ENCODE measurements around the gene CTTNBP2NL.
A peak's percentile ranks its signal among the peaks of the same experiment; 100 is the strongest.
"Not testable (repeated sequence)": the region's sequence is repeated elsewhere in the genome, so short reads cannot be mapped to it uniquely, and the experiment has no call there.

Gene CTTNBP2NL

GRCh38 chr1:112386731-112387346 is 9.2 kb upstream of the CTTNBP2NL start:
- DNase-seq (ENCODE audit: low read depth), result no peak

- DNase-seq (ENCODE audit: low read depth), result no peak
Measured at GRCh38 chr1:112387807-112388206, 8.2 kb upstream of the CTTNBP2NL start.

GRCh38 chr1:112388436-112388835 is 7.6 kb upstream of the CTTNBP2NL start:
- DNase-seq (ENCODE audit: low read depth), result no peak

- DNase-seq (ENCODE audit: low read depth), result no peak
Measured at GRCh38 chr1:112389689-112390088, 6.3 kb upstream of the CTTNBP2NL start.

- DNase-seq (ENCODE audit: low read depth), result not testable (repeated sequence)
Measured at GRCh38 chr1:112390335-112390734, 5.7 kb upstream of the CTTNBP2NL start.

- peak; percentile 65 for DNase-seq (ENCODE audit: low read depth)
Measured at GRCh38 chr1:112390775-112391602, 5.0 kb upstream of the CTTNBP2NL start.

- no peak for DNase-seq (ENCODE audit: low read depth)
Measured at GRCh38 chr1:112391603-112391940, 4.4 kb upstream of the CTTNBP2NL start.

- DNase-seq (ENCODE audit: low read depth), result no peak
Measured at GRCh38 chr1:112393631-112393974, 2.4 kb upstream of the CTTNBP2NL start.

GRCh38 chr1:112394743-112395062 is 1.3 kb upstream of the CTTNBP2NL start:
- no peak for DNase-seq (ENCODE audit: low read depth)

- no peak for DNase-seq (ENCODE audit: low read depth)
Measured at GRCh38 chr1:112395256-112395820, 676 bp upstream of the CTTNBP2NL start.

GRCh38 chr1:112396653-112397471 is 848 bp downstream of the CTTNBP2NL start:
- no peak for DNase-seq (ENCODE audit: low read depth)

GRCh38 chr1:112397841-112398240 is 1.8 kb downstream of the CTTNBP2NL start:
- no peak for DNase-seq (ENCODE audit: low read depth)

GRCh38 chr1:112399456-112399855 is 3.4 kb downstream of the CTTNBP2NL start:
- DNase-seq (ENCODE audit: low read depth), result no peak

GRCh38 chr1:112400706-112401105 is 4.7 kb downstream of the CTTNBP2NL start:
- not testable (repeated sequence) for DNase-seq (ENCODE audit: low read depth)

GRCh38 chr1:112402682-112403643 is 6.9 kb downstream of the CTTNBP2NL start:
- DNase-seq (ENCODE audit: low read depth), result no peak

- DNase-seq (ENCODE audit: low read depth), result no peak
Measured at GRCh38 chr1:112406771-112407170, 10.8 kb downstream of the CTTNBP2NL start.

- no peak for DNase-seq (ENCODE audit: low read depth)
Measured at GRCh38 chr1:112409414-112409813, 13.4 kb downstream of the CTTNBP2NL start.

- DNase-seq (ENCODE audit: low read depth), result no peak
Measured at GRCh38 chr1:112410673-112411072, 14.7 kb downstream of the CTTNBP2NL start.

GRCh38 chr1:112417271-112417670 is 21.3 kb downstream of the CTTNBP2NL start:
- no peak for DNase-seq (ENCODE audit: low read depth)

- no peak for DNase-seq (ENCODE audit: low read depth)
Measured at GRCh38 chr1:112418099-112418892, 22.3 kb downstream of the CTTNBP2NL start.

GRCh38 chr1:112423207-112423606 is 27.2 kb downstream of the CTTNBP2NL start:
- no peak for DNase-seq (ENCODE audit: low read depth)
